ENCODE results near the gene AQP4.

The AQP4 gene, protein sequence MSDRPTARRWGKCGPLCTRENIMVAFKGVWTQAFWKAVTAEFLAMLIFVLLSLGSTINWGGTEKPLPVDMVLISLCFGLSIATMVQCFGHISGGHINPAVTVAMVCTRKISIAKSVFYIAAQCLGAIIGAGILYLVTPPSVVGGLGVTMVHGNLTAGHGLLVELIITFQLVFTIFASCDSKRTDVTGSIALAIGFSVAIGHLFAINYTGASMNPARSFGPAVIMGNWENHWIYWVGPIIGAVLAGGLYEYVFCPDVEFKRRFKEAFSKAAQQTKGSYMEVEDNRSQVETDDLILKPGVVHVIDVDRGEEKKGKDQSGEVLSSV

DNA sequence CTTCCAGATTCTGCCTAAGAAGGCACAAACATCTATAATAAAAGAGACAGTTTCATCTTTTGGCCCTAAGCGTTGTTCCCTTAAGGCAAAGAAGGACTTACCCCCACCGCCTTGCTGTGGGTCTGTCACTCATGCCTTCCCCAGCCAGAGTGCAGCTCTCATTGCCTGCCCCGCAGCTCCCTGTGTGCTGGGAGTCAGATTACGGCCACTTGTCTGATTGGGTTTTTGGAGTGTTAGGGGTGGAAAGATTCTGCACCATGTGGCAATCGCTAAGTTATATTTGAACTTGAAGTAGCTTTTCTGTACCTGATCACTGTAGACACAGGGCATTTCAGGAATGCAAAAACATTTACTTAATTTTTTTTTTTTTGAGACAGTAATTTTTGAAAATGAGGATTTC, at the start of gene AQP4:
Gene AQP4, minus strand, starts transcription at position 151 of the 400 bp plus-strand sequence. Its CDS starts 18 bp downstream, at position 133.
- DNase-seq: no peak

DNA sequence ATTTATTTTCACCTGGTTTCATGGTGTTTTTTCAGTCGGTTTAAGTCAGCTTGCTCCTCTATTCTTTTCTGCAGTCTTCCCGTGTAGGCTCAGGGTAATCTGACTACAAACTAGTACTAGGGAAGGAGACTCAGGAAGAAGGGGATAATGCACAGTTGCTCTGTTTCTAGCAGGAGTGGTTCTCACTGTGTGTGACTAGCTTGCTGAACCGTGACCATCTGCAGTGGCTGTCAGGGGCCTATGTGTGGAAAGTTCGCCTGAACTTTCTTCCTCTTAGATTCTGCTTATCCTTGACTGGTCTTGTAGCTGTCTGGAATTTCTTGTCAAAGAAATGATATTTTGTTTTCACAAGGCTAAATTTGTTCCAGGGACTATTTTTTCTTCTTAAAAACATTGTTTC, 46.3 kb upstream of the AQP4 start:
- no peak for DNase-seq

DNA sequence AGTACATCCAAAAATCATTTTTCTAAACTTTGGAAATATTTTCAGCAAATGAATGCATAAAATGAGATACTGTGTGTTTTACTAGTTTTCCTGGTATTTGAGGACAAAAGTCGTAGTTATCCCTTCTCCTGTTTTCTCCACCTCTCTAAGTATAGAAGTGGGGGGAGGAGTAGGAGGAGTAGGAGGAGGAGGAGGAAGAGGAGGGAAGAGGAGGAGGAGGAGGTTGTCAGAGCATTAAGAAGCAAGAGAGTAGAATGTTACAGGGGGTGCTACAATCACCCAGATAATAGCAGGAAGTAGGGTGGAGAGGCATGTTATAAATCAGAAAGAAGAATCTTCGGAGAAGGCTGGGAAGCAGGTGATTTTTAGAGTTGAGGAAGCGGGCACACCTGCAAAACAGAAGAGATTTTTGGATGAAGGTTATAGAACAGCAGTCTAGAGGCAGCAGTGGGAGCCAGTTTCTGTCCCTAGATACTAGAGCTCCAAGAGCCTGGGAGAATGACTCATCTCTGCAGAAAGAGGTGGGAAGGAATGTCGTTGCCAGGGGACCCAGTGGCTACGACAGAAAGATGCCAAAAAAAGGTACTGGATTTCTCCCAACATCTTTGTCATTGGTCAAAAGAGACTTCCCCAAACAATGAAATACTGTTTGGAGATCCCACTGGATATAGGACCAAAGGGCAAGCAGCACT, 44.2 kb upstream of the AQP4 start:
- DNase-seq: no peak

DNA sequence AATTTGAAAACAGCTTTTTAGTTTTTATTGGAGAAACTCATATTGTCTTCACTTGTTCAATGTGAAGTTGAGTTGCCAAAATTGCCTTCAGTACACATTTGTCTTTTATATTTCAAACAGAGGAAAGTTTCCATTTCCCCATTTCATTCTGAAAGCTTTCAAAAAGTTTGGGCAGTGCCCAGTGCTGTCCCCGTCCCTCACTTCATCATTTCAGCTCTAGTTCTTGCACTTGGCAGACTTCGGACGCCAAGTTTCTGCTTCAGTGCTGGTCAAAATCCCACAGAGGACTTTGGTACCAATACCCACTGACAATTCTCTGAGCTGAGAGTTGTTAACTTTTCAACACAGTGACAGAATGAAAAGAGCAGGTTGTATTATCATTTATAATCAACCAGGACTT, 43.4 kb upstream of the AQP4 start:
- no peak for DNase-seq

DNA sequence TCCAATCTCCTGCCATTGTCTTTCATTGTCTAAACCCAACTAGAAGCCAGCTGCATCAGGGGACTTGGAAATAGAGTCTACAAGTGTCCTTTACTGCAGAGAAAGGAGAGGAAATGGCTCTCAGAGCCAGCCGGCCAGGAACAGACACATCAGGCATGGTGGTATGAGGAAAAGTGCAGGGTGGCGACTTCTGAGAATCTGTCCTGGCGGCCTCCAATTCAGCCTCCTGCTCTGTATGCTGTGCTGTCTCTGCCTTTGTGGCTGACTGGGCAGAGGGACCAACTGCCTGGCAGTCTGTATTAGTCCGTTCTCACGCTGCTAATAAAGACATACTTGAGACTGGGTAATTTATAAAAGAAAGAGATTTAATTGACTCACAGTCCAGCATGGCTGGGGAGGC, 36.8 kb upstream of the AQP4 start:
- no peak for DNase-seq

DNA sequence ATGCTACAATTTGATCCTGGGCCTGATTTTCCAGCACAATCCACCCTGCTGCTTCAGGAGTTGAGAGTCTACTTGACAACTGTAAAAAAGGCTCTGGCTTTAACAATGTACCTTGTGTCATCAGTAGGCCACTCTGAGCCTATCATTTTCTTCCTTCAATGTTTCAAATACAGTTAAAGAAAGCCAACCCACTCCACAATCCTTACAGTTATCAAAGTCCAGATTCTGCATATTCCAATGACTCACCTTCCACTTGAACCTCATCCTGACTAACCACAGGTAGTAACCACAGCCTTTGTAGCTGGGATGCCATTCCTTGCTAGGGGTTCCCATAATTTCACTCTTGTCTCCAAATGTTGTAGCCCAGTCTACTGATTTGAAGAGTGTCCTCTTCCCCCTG, 35.5 kb upstream of the AQP4 start:
- DNase-seq: no peak

DNA sequence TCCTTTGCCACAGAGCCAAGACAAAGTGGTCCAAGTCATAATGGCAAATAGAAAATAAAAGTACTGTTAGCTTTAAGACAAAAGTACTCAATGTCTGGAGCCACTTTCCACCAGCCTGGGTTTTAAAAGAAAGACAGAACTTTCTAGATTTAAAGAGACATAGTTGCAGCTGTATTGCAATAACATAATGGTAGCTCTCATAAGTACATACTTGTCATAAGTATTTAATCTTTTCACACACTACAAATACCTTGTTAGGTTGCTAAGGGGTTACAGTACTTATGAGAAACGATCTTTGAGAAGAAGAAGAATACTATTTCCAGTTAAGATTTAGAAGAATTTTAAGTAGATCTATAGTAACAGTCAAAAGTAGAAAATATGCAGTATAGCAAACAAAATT, 28.9 kb upstream of the AQP4 start:
- no peak for DNase-seq

DNA sequence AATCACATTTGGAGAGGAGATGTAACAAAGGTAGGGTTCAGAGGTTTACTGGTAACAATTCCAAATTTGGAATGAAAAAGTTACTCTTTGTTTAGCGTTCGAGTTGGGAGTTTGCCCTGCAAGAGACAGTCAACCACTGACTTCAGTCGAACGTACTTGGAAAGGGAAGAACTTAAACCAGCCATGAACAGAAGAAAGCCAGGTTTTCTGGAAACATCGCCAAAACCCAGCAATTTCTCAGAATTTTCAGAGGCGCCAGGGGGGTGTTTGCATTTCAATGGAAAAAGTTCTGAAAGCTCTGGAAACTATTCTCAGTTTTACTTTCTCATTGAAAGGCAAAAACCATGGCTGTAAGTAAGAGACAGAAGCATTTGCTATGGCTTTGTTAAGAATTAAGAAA, 28.5 kb upstream of the AQP4 start:
- no peak for DNase-seq

DNA sequence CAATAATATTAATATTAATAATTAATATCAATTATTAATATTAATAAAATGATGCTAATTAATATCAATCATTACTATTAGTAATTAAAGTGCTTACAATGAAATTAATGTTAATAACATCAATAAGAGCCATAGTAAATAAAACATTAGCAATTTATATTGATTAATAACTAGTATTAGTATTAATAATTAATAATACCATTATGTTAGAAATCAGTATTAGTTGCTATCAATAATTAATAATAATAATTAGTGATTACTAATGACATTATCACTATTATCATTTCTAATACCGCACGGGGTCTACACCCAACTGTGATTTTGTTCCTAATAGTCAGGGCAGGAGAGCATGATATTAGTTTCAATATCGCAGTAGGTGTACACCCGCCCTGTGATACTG, 22.8 kb upstream of the AQP4 start:
- no peak for DNase-seq

DNA sequence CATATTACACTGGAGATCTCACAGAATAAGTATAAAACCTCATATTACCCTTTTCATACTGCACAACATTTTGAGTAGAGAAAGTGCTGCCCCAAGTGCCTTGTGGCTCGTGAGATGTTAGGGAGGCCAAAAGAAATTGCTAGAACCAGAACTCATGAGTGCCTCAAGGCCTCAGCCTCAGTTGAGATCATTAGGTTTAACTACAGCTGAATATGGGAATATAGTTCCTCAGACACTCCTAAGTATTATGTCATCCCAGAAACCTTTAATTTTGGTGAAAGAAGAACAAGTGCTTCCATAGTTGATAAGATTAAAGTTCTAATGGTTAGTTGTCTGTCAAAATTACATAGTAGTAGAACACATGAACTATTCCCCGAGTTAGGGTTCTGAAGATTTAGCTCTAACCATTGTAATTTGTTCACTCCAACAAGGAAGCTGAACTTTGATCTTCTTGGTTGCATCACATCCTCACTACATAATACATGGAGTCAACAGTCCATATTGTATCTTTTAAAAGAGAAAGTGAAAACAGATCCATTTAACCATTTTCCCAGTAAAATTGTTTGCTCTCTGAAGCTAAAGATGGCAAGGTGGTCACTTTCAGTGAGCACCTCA, 9.6 kb upstream of the AQP4 start:
- DNase-seq: no peak

DNA sequence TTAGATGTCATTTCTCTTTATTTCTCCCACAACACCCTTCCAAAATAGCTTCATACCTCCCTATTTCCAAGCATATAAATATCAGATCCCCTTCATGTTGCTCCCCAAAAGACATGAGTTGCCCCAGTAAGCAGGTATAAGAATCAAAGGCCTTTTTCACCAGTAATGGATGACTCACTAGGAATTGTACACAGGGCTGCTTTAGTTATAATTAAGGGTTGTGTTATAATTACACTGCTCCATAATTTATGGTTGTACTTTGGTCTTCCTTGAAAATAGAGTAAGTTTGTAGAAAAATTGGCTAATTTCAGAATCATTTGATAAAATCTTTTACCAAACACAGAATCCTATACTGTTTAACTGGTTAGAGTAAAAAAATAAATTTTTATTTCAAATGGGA, 8.8 kb upstream of the AQP4 start:
- DNase-seq: no peak

DNA sequence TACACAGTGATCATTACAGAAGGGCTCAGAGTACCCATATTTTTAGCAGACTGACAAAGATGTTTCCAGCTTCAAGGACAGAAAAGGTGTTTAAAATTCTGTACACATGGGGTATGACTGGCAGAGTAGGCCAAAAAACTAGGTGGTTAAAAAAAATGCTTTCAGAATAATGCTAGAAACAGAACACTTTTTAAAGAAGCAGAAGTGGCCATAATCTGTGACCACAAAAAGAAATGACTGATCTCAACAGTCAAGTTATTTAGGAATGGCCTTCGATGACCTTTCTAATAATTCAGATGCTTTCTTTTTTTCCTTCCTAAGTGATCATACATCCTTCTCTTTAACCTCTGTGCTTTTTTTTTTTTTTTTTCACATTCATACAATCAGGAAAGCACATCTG, 4.1 kb upstream of the AQP4 start:
- DNase-seq: no peak

DNA sequence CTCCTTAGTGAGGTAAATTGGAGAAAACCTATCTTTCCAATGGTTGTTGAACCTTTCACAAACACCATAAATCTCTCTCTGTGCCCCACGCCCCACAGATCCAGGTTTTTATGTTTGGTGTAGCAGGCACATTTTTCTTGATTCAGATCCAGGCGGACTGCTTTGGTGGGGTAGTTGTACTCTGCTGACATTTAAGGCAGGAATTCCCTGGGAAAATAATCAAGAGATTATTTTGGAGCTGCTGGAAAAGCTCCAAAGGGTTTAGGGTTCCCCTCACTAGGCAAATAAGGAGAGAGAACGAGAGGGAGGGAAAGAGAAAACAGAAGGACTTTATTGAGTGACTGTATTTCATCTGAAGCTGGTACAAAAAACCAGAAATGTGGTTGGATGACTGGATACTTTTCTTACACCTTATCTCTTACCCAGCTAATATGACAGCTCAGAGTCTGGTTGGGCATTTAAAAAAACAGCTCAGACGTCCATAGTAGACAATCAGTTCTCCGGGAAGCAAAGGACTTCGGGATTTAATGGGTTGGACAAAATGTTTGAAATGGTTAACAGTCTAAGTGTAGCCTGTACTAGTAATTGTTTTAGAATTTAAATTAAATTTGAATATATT, 3.6 kb upstream of the AQP4 start:
- DNase-seq: no peak

DNA sequence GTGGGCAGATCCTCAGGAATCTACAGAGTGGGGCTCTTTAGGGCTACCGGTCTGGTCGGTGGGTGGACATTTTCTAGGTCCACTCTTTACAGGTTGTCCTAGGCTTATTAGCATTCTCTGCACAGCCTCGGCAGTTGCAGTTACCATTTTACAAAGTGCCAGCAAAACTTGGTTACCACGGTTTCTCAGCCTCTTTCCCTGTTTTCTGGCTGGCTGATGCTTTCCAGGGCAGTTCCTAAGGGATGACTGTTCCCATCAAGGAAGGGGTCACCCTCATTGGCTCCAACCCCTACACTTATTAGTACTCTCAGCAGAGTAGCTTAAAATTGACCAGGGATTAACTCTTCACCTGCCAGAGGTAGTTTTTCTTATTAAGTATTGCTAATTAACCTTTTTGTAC, 2.0 kb upstream of the AQP4 start:
- no peak for DNase-seq

DNA sequence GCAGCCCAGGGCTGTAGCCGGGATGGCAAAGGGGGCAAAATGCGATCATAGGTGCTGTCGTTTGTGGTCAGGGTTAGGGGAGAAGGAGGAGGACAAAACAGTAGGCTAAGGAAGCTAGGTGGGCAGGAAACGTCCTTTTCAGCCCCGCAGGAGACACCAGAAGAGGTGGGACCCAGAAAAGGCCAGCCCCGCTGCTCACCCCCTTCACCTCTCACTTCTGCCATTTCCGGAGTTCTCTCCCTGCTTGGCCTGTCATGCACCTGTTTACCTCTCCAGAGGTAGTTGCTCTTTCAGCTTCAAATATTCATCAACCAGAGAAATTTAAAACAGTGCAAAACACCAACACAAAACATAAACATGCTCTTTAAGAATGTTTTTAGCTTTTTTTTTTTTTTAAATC, 849 bp downstream of the AQP4 start:
- DNase-seq: no peak

DNA sequence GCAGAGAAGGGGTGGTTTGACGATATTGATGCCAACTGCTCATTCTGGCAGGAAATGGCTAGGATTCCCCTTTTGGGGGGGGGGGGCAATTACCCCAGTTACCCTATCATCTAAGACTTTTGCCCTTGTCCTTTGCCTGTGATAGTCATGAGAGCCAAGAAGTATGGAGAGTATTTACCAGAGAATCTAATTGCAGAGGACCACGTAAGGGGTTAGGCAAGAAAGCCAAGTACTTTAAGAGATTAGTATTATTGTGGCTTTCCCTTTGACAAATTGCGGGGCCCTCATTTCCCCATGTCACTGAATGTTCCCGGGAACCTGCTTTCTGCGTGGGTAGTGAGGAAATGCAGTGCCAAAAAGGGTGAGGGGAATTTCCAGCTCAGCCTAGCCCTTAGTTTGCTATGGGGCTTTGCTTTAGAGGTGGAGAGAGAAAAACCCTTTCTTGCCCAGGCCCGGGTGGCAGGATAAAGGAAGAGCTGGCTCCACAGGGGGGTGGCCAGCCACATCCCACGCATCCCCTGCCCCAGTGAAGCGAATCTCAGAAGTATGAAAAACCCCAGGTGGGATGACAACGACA, 1.5 kb downstream of the AQP4 start:
- no peak for DNase-seq

DNA sequence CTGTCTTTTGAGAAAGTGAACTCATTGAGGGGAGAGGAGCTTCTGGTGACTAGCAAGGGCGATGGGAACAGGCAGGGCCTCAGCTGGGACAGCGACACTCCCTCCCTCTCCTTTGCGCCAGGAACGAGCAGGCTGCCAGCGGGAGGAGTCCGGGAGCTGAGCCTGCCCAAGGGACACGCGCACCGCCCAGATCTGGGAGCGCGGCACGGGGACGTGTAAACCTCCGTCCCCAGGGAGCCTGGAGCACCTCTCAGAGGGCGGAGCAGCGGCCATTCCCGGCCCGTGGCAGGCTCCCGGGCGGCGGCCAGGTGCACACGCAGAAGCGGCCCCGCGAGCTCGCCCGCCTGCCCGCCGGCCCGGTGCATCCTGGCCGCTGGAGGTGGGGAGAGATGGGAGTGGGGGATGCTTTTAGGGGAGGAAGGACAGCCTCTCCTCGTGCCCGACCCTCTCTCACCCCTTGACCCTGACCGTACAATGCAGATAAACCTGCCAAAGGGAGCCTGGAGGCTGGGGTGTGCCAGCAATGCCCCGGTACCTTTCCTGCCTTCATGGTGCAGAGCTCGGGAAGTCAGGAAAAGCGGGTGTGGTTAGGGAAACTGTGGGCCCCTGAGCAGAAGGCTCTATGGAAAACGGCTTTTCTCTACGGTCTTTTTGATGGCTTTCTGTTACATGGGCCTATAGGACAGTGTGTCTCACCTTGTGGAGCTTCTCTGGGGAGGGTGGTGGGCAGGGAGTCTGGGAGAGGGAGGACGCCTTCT, 2.2 kb downstream of the AQP4 start:
- DNase-seq: no peak

DNA sequence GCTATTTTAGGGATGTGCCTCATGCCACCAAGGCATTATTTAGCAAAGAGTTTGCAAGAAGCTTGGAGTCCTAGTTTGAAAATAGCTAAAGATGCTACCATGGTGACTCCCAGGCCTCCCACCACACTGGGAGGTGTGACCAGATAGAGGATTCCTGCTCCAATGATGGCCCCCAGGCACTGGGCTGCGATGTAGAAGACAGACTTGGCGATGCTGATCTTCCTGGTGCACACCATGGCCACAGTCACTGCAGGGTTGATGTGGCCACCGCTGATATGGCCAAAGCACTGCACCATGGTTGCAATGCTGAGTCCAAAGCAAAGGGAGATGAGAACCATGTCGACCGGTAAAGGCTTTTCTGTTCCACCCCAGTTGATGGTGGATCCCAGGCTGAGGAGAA, 3.4 kb downstream of the AQP4 start:
- no peak for DNase-seq

DNA sequence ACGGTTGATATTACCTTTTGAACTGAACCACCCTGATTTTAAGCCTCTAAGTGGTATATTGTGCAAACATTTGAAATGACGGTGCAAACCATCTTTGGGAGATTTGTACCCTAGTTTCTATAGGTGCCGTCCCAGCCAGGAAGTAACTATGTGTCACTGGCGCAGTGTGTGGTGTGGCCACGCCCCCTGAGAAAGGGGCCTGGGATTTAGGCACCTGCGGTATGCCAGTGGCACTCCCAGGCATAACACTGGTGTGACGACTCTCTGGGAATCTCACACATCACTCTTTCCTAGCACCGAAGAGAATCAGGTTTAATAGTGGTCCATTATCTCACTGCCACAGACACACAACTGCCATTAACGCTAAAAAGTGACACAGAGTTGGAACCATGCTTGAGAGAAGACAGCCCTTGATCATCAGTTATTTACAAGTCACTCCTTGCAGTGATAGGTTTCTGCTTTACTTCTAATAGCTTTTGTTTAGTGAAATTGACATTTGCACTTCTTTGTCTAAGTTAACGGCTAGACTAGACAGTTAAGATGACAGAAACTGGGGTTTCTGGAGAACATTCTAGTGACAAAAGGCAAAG, 11.1 kb downstream of the AQP4 start:
- no peak for DNase-seq

DNA sequence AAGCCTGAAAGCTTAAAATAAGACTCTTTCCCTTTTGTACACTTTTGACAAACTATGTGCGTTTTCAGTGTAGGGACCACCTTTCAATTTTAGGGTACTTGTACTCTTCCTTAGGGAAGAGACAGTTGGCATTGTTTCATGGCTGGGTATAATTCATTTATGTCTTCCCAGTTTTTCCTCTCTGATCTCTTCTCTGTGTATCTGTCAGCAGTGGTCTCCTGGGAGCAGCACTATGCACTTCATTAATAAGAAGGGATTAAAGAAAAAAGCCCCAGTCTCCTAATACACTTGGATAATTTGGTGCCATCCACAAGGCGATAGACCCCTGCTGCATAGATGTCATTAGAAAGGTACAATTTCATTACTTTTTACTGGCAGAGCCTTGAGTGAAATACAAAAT, 12.1 kb downstream of the AQP4 start:
- no peak for DNase-seq

DNA sequence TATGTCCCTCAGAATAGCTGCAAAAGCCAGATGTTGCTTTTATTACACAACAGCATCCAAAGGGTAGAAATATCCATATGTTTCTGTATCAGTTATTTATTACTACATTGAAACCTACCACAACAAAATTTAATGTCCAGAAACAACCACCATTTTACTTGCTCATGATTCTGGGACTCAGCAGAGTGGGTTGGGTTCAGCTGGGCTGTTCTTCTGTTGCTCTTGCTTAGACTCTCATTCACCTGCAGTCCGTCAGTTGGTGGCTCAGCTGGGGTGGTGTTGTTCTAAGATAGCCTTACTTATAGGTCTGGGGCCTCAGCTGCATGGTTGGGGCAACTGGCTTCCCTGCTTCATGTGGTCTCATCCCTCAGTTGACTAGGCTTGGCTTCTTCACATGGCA, 21.7 kb downstream of the AQP4 start:
- DNase-seq: no peak

DNA sequence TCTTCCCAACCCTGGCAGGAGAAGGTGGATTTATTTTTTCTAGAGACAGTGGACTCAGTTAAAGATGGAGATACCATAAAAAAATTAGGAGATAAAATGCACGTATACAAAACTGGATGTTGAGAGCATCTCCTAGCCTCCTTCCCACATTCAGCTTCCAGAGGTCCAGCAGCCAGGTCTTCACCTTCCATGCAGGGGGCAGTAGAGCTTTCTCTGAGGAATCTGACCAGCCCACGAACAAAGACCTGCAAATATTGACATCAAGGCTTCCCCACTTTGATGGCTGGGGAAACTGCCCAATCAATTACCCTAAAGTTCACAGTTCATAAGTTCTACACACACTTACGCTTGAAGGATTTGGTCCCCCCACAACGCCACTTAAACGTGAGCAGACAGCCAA, 24.5 kb downstream of the AQP4 start:
- no peak for DNase-seq

Data from CD4-positive, alpha-beta T cell treated with Interleukin-6 for 4 hours (primary cell).